GM13976 (cell line): ENCODE results near the gene SQSTM1.

Source experiments
- DNase-seq: peaks from one replicate; pipeline ENCODE4 v3.0.0; 2012; ENCODE audit warnings: low spot score
- CTCF ChIP-seq: IDR thresholded peaks from 2 replicates; pipeline ENCODE4 v1.5.1; 2012; ENCODE audit warnings: borderline replicate concordance, mild to moderate bottlenecking; ENCODE audit not compliant: insufficient read depth; ENCODE audit errors: extremely low read depth, missing control alignments, control extremely low read depth
- in situ Hi-C: fragments of 300-500 bp; cut with MboI; formaldehyde crosslinking; loops from one replicate; pipeline ENCODE4 v1.12.0; 2022; ENCODE audit warnings: low sequenced_read_pairs, mixed read lengths, inconsistent platforms; ENCODE audit not compliant: unreplicated experiment

Gene SQSTM1

GRCh38 chr5:179865491-179866240, 45.0 kb downstream of the SQSTM1 start:
- no peak for TF ChIP-seq CTCF
- in situ Hi-C loops = no loop called here
- no peak for DNase-seq

- TF ChIP-seq CTCF = peak; percentile 12
- in situ Hi-C loops = no loop called here
- no peak for DNase-seq
Measured at GRCh38 chr5:179866241-179867078, 45.8 kb downstream of the SQSTM1 start.

GRCh38 chr5:179867079-179867465, 46.4 kb downstream of the SQSTM1 start:
- DNase-seq = no peak
- no peak for TF ChIP-seq CTCF
- in situ Hi-C loops = no loop called here

- TF ChIP-seq CTCF = no peak
- in situ Hi-C loops = no loop called here
- DNase-seq = no peak
Measured at GRCh38 chr5:179867476-179867875, 46.8 kb downstream of the SQSTM1 start.

- TF ChIP-seq CTCF = no peak
- no peak for DNase-seq
- in situ Hi-C loops = no loop called here
Measured at GRCh38 chr5:179868541-179868940, 47.8 kb downstream of the SQSTM1 start.

GRCh38 chr5:179869101-179869500, 48.4 kb downstream of the SQSTM1 start:
- no peak for TF ChIP-seq CTCF
- no peak for DNase-seq
- in situ Hi-C loops = no loop called here
